ENCODE measurements around the gene KNTC1.

The KNTC1 gene

DNA sequence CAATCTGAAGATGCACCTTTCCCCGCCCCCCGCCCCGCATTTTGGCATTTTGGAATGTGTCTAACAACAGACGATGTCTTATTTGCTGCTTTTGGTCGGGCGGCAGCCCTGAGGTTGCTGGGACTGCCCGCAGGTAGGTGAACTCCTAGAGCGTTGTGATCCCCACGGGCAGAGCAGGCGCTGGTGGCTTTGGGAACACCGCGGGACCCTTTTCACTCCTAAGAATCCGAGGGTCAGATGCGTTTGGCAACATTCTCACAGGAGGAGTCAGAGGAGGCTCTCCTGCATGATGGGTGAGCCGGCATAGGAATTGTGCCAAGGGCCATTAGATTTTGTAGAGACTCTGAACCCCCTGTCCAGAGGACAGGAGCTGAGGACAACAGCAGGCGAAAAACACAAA lies 134.2 kb downstream of the KNTC1 start:
- no peak overlapping the region for H3K4me3 ChIP-seq (ENCODE audit: low read length)
- H3K27ac ChIP-seq (ENCODE audit: low read depth, low read length) = no peak overlapping the region
- no peak overlapping the region for H3K4me2 ChIP-seq (ENCODE audit: low read length)
- H3K56ac ChIP-seq (ENCODE audit: low read length) = no peak overlapping the region
- DNase-seq = no peak
- H3K23ac ChIP-seq (ENCODE audit: low read length) = no peak overlapping the region
- H2BK120ac ChIP-seq (ENCODE audit: low read depth, low read length) = no peak overlapping the region
- H2BK5ac ChIP-seq (ENCODE audit: low read length) = no peak overlapping the region
- no peak overlapping the region for H2AK5ac ChIP-seq (ENCODE audit: low read length)
- no peak overlapping the region for H2BK15ac ChIP-seq (replicated peaks; ENCODE audit: low read depth)
- H3K79me1 ChIP-seq (ENCODE audit: low read length) = no peaks in the 10 kb centered on the region
- H3K18ac ChIP-seq (ENCODE audit: low read length) = no peak overlapping the region
- no CpG with 5 or more reads among the region's 16 CpGs for WGBS (ENCODE audit: extremely low coverage, insufficient coverage, low lambda C conversion rate)
- H3K4me1 ChIP-seq (ENCODE audit: control insufficient read depth, low read depth, low read length) = no peaks in the 10 kb centered on the region
- H4K8ac ChIP-seq (ENCODE audit: low read depth, low read length) = no peak overlapping the region
- H4K5ac ChIP-seq (ENCODE audit: low read length) = no peak overlapping the region
- no peak overlapping the region for H3K4ac ChIP-seq (ENCODE audit: low read depth, low read length)
- H3K36me3 ChIP-seq (ENCODE audit: control insufficient read depth, insufficient read depth, low read length) = no peaks in the 10 kb centered on the region
- H3K27me3 ChIP-seq (ENCODE audit: insufficient read depth, low read length, poor library complexity) = no peaks in the 10 kb centered on the region
- H3K9ac ChIP-seq (ENCODE audit: low read length) = no peak overlapping the region
- H3K79me2 ChIP-seq (ENCODE audit: control insufficient read depth, insufficient read depth, low read length) = no peaks in the 10 kb centered on the region

DNA sequence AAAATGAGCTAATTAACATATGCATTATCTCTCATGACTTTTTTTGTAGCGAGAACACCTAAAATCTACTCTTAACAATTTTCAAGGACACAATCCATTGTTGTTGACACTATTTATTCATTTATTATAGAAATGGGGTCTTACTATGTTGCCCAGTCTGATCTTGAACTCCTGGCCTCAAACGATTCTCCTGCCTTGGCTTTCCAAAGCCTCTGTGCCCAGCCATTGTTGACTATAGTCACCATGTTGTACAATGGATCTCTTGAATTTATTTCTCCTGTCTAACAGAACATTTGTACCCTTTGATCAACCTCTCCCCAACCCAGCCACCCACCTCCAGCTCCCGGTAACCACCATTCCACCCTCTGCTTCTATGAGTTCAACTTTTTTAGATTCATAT lies 134.9 kb downstream of the KNTC1 start:
- H2BK5ac ChIP-seq (ENCODE audit: low read length) = no peak overlapping the region
- H2BK120ac ChIP-seq (ENCODE audit: low read depth, low read length) = no peak overlapping the region
- no peak overlapping the region for H4K8ac ChIP-seq (ENCODE audit: low read depth, low read length)
- no peak overlapping the region for H3K9ac ChIP-seq (ENCODE audit: low read length)
- no peak overlapping the region for H3K4ac ChIP-seq (ENCODE audit: low read depth, low read length)
- no peak overlapping the region for H4K5ac ChIP-seq (ENCODE audit: low read length)
- no peak overlapping the region for H2AK5ac ChIP-seq (ENCODE audit: low read length)
- WGBS (ENCODE audit: extremely low coverage, insufficient coverage, low lambda C conversion rate) = no CpG with 5 or more reads among the region's 3 CpGs
- H3K23ac ChIP-seq (ENCODE audit: low read length) = no peak overlapping the region
- no peak overlapping the region for H3K18ac ChIP-seq (ENCODE audit: low read length)
- no peaks in the 10 kb centered on the region for H3K27me3 ChIP-seq (ENCODE audit: insufficient read depth, low read length, poor library complexity)
- H3K79me1 ChIP-seq (ENCODE audit: low read length) = no peaks in the 10 kb centered on the region
- H2BK15ac ChIP-seq (replicated peaks; ENCODE audit: low read depth) = no peak overlapping the region
- H3K4me2 ChIP-seq (ENCODE audit: low read length) = no peak overlapping the region
- no peak overlapping the region for H3K4me3 ChIP-seq (ENCODE audit: low read length)
- no peak overlapping the region for H3K56ac ChIP-seq (ENCODE audit: low read length)
- H3K27ac ChIP-seq (ENCODE audit: low read depth, low read length) = no peak overlapping the region
- H3K36me3 ChIP-seq (ENCODE audit: control insufficient read depth, insufficient read depth, low read length) = no peaks in the 10 kb centered on the region
- no peaks in the 10 kb centered on the region for H3K79me2 ChIP-seq (ENCODE audit: control insufficient read depth, insufficient read depth, low read length)
- H3K4me1 ChIP-seq (ENCODE audit: control insufficient read depth, low read depth, low read length) = no peaks in the 10 kb centered on the region
- no peak for DNase-seq

DNA sequence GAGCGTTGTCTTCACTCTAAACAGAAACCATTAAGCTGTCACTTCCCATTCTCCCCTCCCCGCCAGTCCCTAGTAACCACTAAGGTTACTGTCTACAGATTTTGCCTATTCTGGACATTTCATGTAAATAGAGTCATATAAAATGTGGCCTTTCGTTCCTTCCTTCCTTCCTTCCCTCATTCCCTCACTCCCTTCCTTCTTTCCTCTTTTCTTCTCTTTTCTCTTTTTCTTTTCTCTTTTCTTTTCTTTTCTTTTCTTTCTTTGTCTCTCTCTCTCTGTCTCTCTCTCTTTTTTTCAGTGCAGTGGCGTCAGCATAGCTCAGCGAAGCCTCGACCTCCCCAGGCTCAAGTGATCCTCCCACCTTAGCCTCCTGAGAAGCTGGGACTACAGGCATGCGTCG lies 138.3 kb downstream of the KNTC1 start:
- H3K56ac ChIP-seq (ENCODE audit: low read length) = no peak overlapping the region
- no peaks in the 10 kb centered on the region for H3K4me1 ChIP-seq (ENCODE audit: control insufficient read depth, low read depth, low read length)
- no peak overlapping the region for H3K18ac ChIP-seq (ENCODE audit: low read length)
- no CpG with 5 or more reads among the region's 8 CpGs for WGBS (ENCODE audit: extremely low coverage, insufficient coverage, low lambda C conversion rate)
- no peak overlapping the region for H3K9ac ChIP-seq (ENCODE audit: low read length)
- no peaks in the 10 kb centered on the region for H3K27me3 ChIP-seq (ENCODE audit: insufficient read depth, low read length, poor library complexity)
- no peak overlapping the region for H4K8ac ChIP-seq (ENCODE audit: low read depth, low read length)
- H2AK5ac ChIP-seq (ENCODE audit: low read length) = no peak overlapping the region
- no peak overlapping the region for H2BK5ac ChIP-seq (ENCODE audit: low read length)
- no peak overlapping the region for H3K4ac ChIP-seq (ENCODE audit: low read depth, low read length)
- DNase-seq = no peak
- no peaks in the 10 kb centered on the region for H3K79me1 ChIP-seq (ENCODE audit: low read length)
- H3K23ac ChIP-seq (ENCODE audit: low read length) = no peak overlapping the region
- H2BK120ac ChIP-seq (ENCODE audit: low read depth, low read length) = no peak overlapping the region
- H2BK15ac ChIP-seq (replicated peaks; ENCODE audit: low read depth) = no peak overlapping the region
- no peak overlapping the region for H3K27ac ChIP-seq (ENCODE audit: low read depth, low read length)
- H3K4me3 ChIP-seq (ENCODE audit: low read length) = no peak overlapping the region
- no peaks in the 10 kb centered on the region for H3K36me3 ChIP-seq (ENCODE audit: control insufficient read depth, insufficient read depth, low read length)
- H3K79me2 ChIP-seq (ENCODE audit: control insufficient read depth, insufficient read depth, low read length) = no peaks in the 10 kb centered on the region
- no peak overlapping the region for H3K4me2 ChIP-seq (ENCODE audit: low read length)
- no peak overlapping the region for H4K5ac ChIP-seq (ENCODE audit: low read length)

DNA sequence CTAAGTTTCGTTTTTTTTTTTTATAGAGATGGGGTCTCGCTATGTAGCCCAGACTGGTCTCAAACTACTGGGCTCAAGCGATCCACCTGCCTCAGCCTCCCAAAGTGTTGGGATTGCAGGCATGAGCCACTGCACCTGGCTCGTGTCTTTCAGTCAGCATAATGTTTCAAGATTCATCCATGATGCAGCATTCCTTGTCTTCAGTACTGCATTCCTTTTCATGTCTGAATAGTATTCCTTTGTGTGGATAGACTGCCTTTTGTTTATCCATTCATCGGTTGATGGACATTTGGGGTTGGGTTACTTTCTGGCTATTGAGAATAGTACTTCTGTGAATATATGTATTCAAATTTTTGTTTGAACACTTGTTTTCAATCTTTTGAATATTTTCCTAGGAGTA lies 138.7 kb downstream of the KNTC1 start:
- no peak overlapping the region for H3K23ac ChIP-seq (ENCODE audit: low read length)

DNA sequence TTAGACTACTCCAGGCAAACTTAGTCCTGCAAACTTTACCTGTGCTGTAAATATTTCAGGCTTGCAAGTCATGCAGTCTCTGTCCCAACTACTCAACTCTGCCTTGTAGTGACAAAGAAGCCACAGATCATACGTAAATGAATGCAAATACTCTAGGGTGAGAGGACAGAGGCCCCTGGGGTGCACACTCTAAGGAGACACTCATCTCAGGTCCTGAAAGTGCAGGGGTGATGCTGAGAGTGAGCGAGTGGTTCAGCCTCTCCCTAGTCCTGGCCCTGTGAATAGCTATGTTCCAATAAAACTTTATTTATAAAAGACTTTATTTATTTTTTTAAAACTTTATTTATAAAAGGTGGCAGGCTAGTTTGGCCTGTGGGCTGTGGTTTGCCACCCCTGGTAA lies 141.2 kb downstream of the KNTC1 start:
- no peaks in the 10 kb centered on the region for H3K27me3 ChIP-seq (ENCODE audit: insufficient read depth, low read length, poor library complexity)
- no peak overlapping the region for H2BK15ac ChIP-seq (replicated peaks; ENCODE audit: low read depth)
- H4K5ac ChIP-seq (ENCODE audit: low read length) = no peak overlapping the region
- H3K4ac ChIP-seq (ENCODE audit: low read depth, low read length) = no peak overlapping the region
- no peak overlapping the region for H3K23ac ChIP-seq (ENCODE audit: low read length)
- no peak overlapping the region for H2BK120ac ChIP-seq (ENCODE audit: low read depth, low read length)
- H3K79me2 ChIP-seq (ENCODE audit: control insufficient read depth, insufficient read depth, low read length) = no peaks in the 10 kb centered on the region
- no CpG with 5 or more reads among the region's 2 CpGs for WGBS (ENCODE audit: extremely low coverage, insufficient coverage, low lambda C conversion rate)
- H2BK5ac ChIP-seq (ENCODE audit: low read length) = no peak overlapping the region
- H3K56ac ChIP-seq (ENCODE audit: low read length) = no peak overlapping the region
- no peak overlapping the region for H3K4me3 ChIP-seq (ENCODE audit: low read length)
- no peak overlapping the region for H3K18ac ChIP-seq (ENCODE audit: low read length)
- H2AK5ac ChIP-seq (ENCODE audit: low read length) = no peak overlapping the region
- H3K27ac ChIP-seq (ENCODE audit: low read depth, low read length) = no peak overlapping the region
- no peak overlapping the region for H3K9ac ChIP-seq (ENCODE audit: low read length)
- no peak overlapping the region for H4K8ac ChIP-seq (ENCODE audit: low read depth, low read length)
- no peak for DNase-seq
- no peak overlapping the region for H3K4me2 ChIP-seq (ENCODE audit: low read length)
- no peaks in the 10 kb centered on the region for H3K4me1 ChIP-seq (ENCODE audit: control insufficient read depth, low read depth, low read length)
- H3K36me3 ChIP-seq (ENCODE audit: control insufficient read depth, insufficient read depth, low read length) = no peaks in the 10 kb centered on the region
- H3K79me1 ChIP-seq (ENCODE audit: low read length) = no peaks in the 10 kb centered on the region

More for the DNA sequence above, 138.7 kb downstream of the KNTC1 start:
- no CpG with 5 or more reads among the region's 5 CpGs for WGBS (ENCODE audit: extremely low coverage, insufficient coverage, low lambda C conversion rate)
- no peak overlapping the region for H2BK120ac ChIP-seq (ENCODE audit: low read depth, low read length)
- no peaks in the 10 kb centered on the region for H3K79me1 ChIP-seq (ENCODE audit: low read length)
- H3K18ac ChIP-seq (ENCODE audit: low read length) = no peak overlapping the region
- no peak overlapping the region for H3K27ac ChIP-seq (ENCODE audit: low read depth, low read length)
- H3K4me3 ChIP-seq (ENCODE audit: low read length) = no peak overlapping the region
- H3K4me2 ChIP-seq (ENCODE audit: low read length) = no peak overlapping the region
- H4K5ac ChIP-seq (ENCODE audit: low read length) = no peak overlapping the region
- H2AK5ac ChIP-seq (ENCODE audit: low read length) = no peak overlapping the region
- H3K9ac ChIP-seq (ENCODE audit: low read length) = no peak overlapping the region
- no peaks in the 10 kb centered on the region for H3K4me1 ChIP-seq (ENCODE audit: control insufficient read depth, low read depth, low read length)
- H3K36me3 ChIP-seq (ENCODE audit: control insufficient read depth, insufficient read depth, low read length) = no peaks in the 10 kb centered on the region
- no peak overlapping the region for H2BK5ac ChIP-seq (ENCODE audit: low read length)
- H3K79me2 ChIP-seq (ENCODE audit: control insufficient read depth, insufficient read depth, low read length) = no peaks in the 10 kb centered on the region
- DNase-seq = no peak
- no peaks in the 10 kb centered on the region for H3K27me3 ChIP-seq (ENCODE audit: insufficient read depth, low read length, poor library complexity)
- no peak overlapping the region for H3K56ac ChIP-seq (ENCODE audit: low read length)
- no peak overlapping the region for H3K4ac ChIP-seq (ENCODE audit: low read depth, low read length)
- no peak overlapping the region for H2BK15ac ChIP-seq (replicated peaks; ENCODE audit: low read depth)
- H4K8ac ChIP-seq (ENCODE audit: low read depth, low read length) = no peak overlapping the region

DNA sequence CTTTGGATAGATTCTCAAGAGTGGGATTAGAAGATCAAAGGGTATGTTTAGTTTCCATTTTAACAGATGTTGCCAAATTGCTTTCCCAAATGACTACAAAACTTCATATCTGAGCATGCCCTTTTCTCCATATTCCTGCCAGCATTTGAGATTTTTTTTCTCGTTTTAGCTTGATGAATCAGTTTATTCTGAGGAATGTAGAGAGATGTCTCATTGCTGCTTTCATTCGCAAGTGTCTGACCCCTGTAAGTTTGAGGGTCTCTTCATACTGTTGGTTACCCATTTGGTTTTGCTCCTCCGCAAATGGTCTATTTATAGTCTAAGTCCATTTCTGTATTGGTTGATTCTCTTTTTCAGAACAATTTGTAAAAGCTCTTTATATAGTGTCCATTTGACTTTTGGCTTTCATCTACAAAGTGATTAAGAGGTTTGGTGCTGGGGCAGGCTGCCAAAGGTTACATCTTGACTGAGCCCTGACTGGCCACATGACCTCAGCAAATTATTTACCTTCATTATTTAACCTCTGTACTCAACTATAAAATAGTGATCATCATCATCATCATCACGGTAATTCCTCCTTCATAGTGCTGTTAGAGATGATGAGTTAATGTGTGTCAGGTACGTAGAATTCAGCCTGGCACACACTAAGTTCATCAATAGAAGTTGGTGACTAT lies 142.5 kb downstream of the KNTC1 start:
- Histone ChIP-seq H3K4me1 (ENCODE audit: control insufficient read depth, low read depth, low read length) (no peaks in the 10 kb centered on the region), H3K4me2 (ENCODE audit: low read length) (no peak overlapping the region), H4K5ac (ENCODE audit: low read length) (no peak overlapping the region), H2AK5ac (ENCODE audit: low read length) (no peak overlapping the region), H3K23ac (ENCODE audit: low read length) (no peak overlapping the region), H3K79me1 (ENCODE audit: low read length) (no peaks in the 10 kb centered on the region), H3K27ac (ENCODE audit: low read depth, low read length) (no peak overlapping the region), H2BK120ac (ENCODE audit: low read depth, low read length) (no peak overlapping the region), H3K36me3 (ENCODE audit: control insufficient read depth, insufficient read depth, low read length) (no peaks in the 10 kb centered on the region), H3K4me3 (ENCODE audit: low read length) (no peak overlapping the region), H2BK15ac (replicated peaks; ENCODE audit: low read depth) (no peak overlapping the region), H4K8ac (ENCODE audit: low read depth, low read length) (no peak overlapping the region), H3K56ac (ENCODE audit: low read length) (no peak overlapping the region), H3K9ac (ENCODE audit: low read length) (no peak overlapping the region), H3K4ac (ENCODE audit: low read depth, low read length) (no peak overlapping the region), H3K27me3 (ENCODE audit: insufficient read depth, low read length, poor library complexity) (no peaks in the 10 kb centered on the region), H3K79me2 (ENCODE audit: control insufficient read depth, insufficient read depth, low read length) (no peaks in the 10 kb centered on the region), H2BK5ac (ENCODE audit: low read length) (no peak overlapping the region), H3K18ac (ENCODE audit: low read length) (no peak overlapping the region)
- no CpG with 5 or more reads among the region's 5 CpGs for WGBS (ENCODE audit: extremely low coverage, insufficient coverage, low lambda C conversion rate)
- no peak for DNase-seq
